ENCODE data around the gene ABR.

DNA sequence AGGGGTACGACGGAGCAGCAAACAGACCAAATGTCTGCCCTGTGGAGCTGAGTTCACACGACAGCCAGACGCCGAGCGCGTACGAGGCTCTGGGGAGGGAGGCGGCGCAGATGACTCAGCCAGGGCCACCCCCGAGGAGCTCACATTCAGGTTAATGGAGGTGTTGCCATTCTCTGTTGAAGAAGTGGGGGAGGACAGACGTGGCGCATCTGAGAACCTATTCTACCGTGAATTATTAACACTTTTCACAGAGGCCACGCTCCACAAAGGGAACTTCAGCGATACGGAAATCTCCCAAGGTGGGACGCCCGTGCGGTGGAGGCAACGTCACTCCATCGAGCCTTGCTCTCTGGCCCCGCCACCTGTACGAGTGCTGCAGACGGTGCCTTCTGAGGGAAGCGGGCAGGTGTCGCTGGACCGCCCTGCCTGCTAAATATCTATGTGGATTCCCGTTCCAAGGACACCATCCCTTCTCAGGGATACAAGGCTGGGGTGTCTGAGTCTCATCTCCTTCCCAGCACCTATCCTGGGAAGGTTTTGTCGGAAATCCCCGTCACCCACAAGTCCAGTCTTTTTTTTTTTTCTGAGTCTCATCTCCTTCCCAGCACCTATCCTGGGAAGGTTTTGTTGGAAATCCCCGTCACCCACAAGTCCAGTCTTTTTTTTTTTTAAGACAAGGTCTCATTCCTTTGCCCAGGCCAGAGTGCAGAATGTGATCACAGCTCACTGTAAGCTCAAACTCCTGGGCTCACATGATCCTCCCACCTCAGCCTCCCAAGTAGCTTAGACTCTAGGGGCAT, 19.0 kb downstream of the ABR start:
- TF ChIP-seq, protein P1, sequence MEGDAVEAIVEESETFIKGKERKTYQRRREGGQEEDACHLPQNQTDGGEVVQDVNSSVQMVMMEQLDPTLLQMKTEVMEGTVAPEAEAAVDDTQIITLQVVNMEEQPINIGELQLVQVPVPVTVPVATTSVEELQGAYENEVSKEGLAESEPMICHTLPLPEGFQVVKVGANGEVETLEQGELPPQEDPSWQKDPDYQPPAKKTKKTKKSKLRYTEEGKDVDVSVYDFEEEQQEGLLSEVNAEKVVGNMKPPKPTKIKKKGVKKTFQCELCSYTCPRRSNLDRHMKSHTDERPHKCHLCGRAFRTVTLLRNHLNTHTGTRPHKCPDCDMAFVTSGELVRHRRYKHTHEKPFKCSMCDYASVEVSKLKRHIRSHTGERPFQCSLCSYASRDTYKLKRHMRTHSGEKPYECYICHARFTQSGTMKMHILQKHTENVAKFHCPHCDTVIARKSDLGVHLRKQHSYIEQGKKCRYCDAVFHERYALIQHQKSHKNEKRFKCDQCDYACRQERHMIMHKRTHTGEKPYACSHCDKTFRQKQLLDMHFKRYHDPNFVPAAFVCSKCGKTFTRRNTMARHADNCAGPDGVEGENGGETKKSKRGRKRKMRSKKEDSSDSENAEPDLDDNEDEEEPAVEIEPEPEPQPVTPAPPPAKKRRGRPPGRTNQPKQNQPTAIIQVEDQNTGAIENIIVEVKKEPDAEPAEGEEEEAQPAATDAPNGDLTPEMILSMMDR (IDR thresholded peaks at IDR 0.05; ENCODE audit: low read depth, low read length): no peak
- TF ChIP-seq POLR2A (IDR thresholded peaks at IDR 0.05; ENCODE audit: extremely low read depth, insufficient read length) (no peak), MYC (IDR thresholded peaks at IDR 0.05; ENCODE audit: low read depth, low read length) (no peak)
- TF ChIP-seq, protein P2, sequence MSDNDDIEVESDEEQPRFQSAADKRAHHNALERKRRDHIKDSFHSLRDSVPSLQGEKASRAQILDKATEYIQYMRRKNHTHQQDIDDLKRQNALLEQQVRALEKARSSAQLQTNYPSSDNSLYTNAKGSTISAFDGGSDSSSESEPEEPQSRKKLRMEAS (IDR thresholded peaks at IDR 0.05; ENCODE audit: low read depth, low read length): no peak

Measured in NB4 (cell line).